ENCODE data around the gene CNTN2. TPM values are rescaled to one million over a fixed set of nuclear protein-coding genes. Genes with fewer than 3 reads are reported as not detected.

The CNTN2 gene
- total RNA-seq, 1 donor from 2014 or later = 0.10 TPM

GRCh38 chr1:205049479-205049878 lies 6.5 kb downstream of the CNTN2 start:
- H3K36me3 Mint-ChIP-seq (ENCODE audit: low read depth, unreplicated experiment) = peaks cover 5% of the 10 kb centered on the region
- H3K27me3 Mint-ChIP-seq (ENCODE audit: unreplicated experiment) = peaks cover 15% of the 10 kb centered on the region
- no peaks in the 10 kb centered on the region for H3K4me1 Mint-ChIP-seq (ENCODE audit: unreplicated experiment)
- no peak for DNase-seq (ENCODE audit: low spot score)
- H3K4me3 Mint-ChIP-seq (ENCODE audit: unreplicated experiment) = no peak overlapping the region
- no peak overlapping the region for H3K27ac Mint-ChIP-seq (ENCODE audit: unreplicated experiment)
- peaks cover 5% of the 10 kb centered on the region for H3K9me3 Mint-ChIP-seq (ENCODE audit: unreplicated experiment)
- TF ChIP-seq CTCF (IDR thresholded peaks at IDR 0.05; ENCODE audit: unreplicated experiment) = no peak

GRCh38 chr1:205052690-205053089 lies 9.7 kb downstream of the CNTN2 start:
- H3K4me1 Mint-ChIP-seq (ENCODE audit: unreplicated experiment) = no peaks in the 10 kb centered on the region
- H3K27ac Mint-ChIP-seq (ENCODE audit: unreplicated experiment) = no peak overlapping the region
- peaks cover 9% of the 10 kb centered on the region for H3K27me3 Mint-ChIP-seq (ENCODE audit: unreplicated experiment)
- TF ChIP-seq CTCF (IDR thresholded peaks at IDR 0.05; ENCODE audit: unreplicated experiment) = no peak
- H3K4me3 Mint-ChIP-seq (ENCODE audit: unreplicated experiment) = no peak overlapping the region
- no peaks in the 10 kb centered on the region for H3K36me3 Mint-ChIP-seq (ENCODE audit: low read depth, unreplicated experiment)
- no peaks in the 10 kb centered on the region for H3K9me3 Mint-ChIP-seq (ENCODE audit: unreplicated experiment)
- DNase-seq (ENCODE audit: low spot score) = no peak

GRCh38 chr1:205053296-205053695 lies 10.3 kb downstream of the CNTN2 start:
- no peaks in the 10 kb centered on the region for H3K4me1 Mint-ChIP-seq (ENCODE audit: unreplicated experiment)
- peaks cover 9% of the 10 kb centered on the region for H3K27me3 Mint-ChIP-seq (ENCODE audit: unreplicated experiment)
- no peaks in the 10 kb centered on the region for H3K9me3 Mint-ChIP-seq (ENCODE audit: unreplicated experiment)
- no peaks in the 10 kb centered on the region for H3K36me3 Mint-ChIP-seq (ENCODE audit: low read depth, unreplicated experiment)
- H3K4me3 Mint-ChIP-seq (ENCODE audit: unreplicated experiment) = peak overlapping the region; percentile 9
- DNase-seq (ENCODE audit: low spot score) = no peak
- no peak for TF ChIP-seq CTCF (IDR thresholded peaks at IDR 0.05; ENCODE audit: unreplicated experiment)
- no peak overlapping the region for H3K27ac Mint-ChIP-seq (ENCODE audit: unreplicated experiment)

- TF ChIP-seq CTCF (IDR thresholded peaks at IDR 0.05; ENCODE audit: unreplicated experiment) = no peak
- Mint-ChIP-seq H3K27ac (ENCODE audit: unreplicated experiment) (no peak overlapping the region), H3K36me3 (ENCODE audit: low read depth, unreplicated experiment) (no peaks in the 10 kb centered on the region), H3K4me3 (ENCODE audit: unreplicated experiment) (no peak overlapping the region), H3K9me3 (ENCODE audit: unreplicated experiment) (no peaks in the 10 kb centered on the region), H3K4me1 (ENCODE audit: unreplicated experiment) (no peaks in the 10 kb centered on the region), H3K27me3 (ENCODE audit: unreplicated experiment) (peaks cover 9% of the 10 kb centered on the region)
- DNase-seq (ENCODE audit: low spot score) = no peak
Observed at GRCh38 chr1:205054013-205054412, 11.0 kb downstream of the CNTN2 start.

GRCh38 chr1:205056188-205056611 lies 13.2 kb downstream of the CNTN2 start:
- TF ChIP-seq CTCF (IDR thresholded peaks at IDR 0.05; ENCODE audit: unreplicated experiment) = no peak
- no peak overlapping the region for H3K27ac Mint-ChIP-seq (ENCODE audit: unreplicated experiment)
- no peaks in the 10 kb centered on the region for H3K36me3 Mint-ChIP-seq (ENCODE audit: low read depth, unreplicated experiment)
- no peak for DNase-seq (ENCODE audit: low spot score)
- peaks cover 6% of the 10 kb centered on the region for H3K27me3 Mint-ChIP-seq (ENCODE audit: unreplicated experiment)
- no peaks in the 10 kb centered on the region for H3K9me3 Mint-ChIP-seq (ENCODE audit: unreplicated experiment)
- H3K4me3 Mint-ChIP-seq (ENCODE audit: unreplicated experiment) = no peak overlapping the region
- H3K4me1 Mint-ChIP-seq (ENCODE audit: unreplicated experiment) = no peaks in the 10 kb centered on the region

All from endothelial cell (in vitro differentiated cells).